ENCODE data around the gene FBXL13.
"Not testable (repeated sequence)": the region's sequence is repeated elsewhere in the genome, so short reads cannot be mapped to it uniquely, and the experiment has no call there.

FBXL13 gene

DNA sequence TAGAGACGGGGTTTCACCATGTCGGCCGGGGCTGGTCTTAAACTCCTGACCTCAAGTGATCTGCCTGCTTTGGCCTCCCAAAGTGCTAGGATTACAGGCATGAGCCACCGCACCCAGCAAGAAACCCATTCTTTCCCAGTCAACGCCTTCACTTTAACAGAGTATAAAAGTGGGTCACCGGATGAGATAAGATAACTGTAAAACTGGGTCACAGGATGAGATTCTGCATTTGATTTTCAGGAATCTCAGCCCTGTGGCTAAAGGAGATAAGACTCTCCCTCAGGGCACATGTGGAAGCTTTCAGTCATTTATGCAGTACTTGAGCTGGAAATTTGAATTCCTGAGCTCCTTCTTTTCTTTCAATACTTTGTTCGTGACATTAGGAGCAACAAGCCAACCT, 91.0 kb downstream of the FBXL13 start:
- no peak for DNase-seq (ENCODE audit: low read depth)

DNA sequence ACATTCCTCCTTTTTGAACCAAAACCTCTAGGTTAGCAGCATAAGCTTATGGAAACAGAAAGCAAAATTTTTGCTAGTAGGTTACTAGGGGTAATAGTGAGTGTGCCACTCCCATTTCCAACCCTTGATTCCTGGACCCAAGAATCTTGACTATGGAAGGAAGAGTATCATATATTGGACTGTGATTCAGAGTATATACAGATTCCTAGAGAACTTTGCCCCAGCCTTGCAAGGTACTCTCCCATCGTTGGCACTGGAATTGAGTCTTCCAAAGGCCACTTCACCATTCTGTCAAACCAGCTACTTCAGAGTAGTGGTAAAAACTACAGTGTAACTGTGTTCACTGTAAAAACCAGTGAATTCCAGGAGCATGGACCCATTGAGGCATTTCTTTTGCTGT, 92.4 kb downstream of the FBXL13 start:
- no peak for DNase-seq (ENCODE audit: low read depth)

GRCh38 chr7:102981451-102981850, 93.1 kb downstream of the FBXL13 start:
- no peak for DNase-seq (ENCODE audit: low read depth)

DNA sequence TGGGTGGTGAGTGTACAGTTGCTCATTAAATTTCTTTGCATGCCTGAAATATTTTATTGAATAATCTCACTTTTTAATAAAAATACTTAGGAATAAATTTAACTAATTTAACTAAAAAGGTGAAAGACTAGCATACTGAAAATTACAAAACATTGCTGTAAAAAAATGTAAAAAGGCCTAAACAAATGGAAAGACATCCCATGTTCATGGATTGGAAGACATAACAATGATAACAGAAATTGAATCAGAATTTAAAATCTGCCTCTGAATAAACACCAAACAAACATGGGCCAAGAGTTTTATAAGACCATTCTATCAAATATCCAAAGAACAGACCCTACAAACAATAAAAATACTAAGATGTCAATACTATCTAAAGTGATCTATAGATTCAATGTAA, 94.9 kb downstream of the FBXL13 start:
- DNase-seq (ENCODE audit: low read depth) = no peak

- no peak for DNase-seq (ENCODE audit: low read depth)
Measured at GRCh38 chr7:102978284-102978683, 96.3 kb downstream of the FBXL13 start.

DNA sequence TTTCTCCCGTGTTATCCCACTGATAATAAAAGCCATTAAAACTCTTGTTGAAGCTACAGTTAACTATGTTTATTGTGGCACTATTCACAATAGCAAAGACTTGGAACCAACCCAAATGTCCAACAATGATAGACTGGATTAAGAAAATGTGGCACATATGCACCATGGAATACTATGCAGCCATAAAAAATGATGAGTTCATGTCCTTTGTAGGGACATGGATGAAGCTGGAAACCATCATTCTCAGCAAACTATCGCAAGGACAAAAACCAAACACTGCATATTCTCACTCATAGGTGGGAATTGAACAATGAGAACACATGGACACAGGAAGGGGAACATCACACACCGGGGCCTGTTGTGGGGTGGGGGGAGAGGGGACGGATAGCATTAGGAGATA, 97.0 kb downstream of the FBXL13 start:
- DNase-seq (ENCODE audit: low read depth) = not testable (repeated sequence)

DNA sequence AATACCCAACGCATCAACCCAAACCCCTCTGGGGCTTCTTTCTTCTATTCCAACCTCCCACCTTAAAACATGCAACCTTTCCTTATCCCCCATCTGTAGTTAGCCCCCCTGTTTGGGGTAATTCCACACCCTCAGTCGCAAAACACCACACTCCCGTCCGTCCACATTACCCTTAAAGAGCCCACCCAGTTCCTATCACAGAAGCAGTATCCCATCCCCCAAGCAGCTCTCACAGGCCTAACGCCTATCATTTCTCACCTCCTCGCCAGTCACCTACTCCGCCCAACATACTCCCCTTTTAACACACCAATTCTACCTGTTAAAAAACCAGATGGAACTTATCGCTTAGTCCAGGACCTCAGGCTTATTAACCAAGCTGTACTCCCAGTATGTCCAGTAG, 98.1 kb downstream of the FBXL13 start:
- DNase-seq (ENCODE audit: low read depth) = no peak

- DNase-seq (ENCODE audit: low read depth) = no peak
Measured at GRCh38 chr7:102975854-102976253, 98.7 kb downstream of the FBXL13 start.

GRCh38 chr7:102974366-102975236, 100.0 kb downstream of the FBXL13 start:
- no peak for DNase-seq (ENCODE audit: low read depth)

DNA sequence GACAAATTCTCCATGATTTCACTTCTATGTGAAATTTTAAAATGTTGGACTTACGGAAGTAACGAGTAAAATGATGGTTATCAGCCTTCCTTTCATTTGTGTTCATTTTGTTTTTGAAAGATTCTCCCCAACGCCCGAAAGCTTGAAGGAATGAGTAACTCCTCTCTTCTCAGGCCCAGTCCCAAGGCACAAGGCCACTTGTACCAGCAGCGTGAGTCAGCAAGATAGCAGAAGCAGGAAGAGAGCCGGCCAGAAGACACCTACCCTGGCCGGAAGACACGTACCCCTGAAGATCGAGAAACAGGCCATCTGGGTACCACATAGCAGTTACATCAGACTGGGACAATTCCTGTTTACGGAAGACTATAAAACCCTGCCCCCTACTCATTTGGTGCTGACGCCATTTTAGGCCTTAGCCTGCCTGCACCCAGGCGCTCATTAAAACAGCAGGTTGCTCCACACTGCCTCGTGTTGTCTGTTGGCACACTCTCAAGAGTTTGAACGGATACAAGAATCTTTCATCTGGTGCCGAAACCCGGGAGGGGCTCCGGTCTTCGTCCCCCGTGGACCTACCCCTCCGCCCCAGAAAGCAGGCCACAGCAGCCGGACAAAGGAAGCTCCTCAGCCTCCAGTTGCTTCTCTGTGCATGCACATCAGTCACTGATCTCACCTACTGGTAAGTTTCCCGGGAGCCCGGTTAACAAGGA, 101.3 kb downstream of the FBXL13 start:
- DNase-seq (ENCODE audit: low read depth) = no peak

GRCh38 chr7:102967798-102968197, 106.8 kb downstream of the FBXL13 start:
- no peak for DNase-seq (ENCODE audit: low read depth)

DNA sequence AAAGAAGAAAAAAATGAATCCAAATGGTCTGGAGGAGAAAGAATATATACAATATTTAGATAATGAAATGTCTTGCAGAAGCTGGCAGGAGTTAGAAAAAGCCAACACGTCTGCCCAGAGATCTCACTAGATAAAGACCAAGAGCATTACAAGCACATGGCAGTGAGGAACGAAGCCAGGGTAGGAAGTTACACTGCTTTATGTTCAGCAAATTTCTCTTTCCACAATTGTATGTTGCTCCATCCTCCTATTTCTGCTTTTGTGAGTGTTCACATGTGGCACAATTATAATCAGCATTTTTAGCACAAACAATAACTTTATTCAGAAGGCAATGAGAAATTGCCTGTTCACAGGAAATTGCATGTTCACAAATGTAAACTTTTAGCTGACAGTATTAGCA, 108.1 kb downstream of the FBXL13 start:
- DNase-seq (ENCODE audit: low read depth) = no peak

DNA sequence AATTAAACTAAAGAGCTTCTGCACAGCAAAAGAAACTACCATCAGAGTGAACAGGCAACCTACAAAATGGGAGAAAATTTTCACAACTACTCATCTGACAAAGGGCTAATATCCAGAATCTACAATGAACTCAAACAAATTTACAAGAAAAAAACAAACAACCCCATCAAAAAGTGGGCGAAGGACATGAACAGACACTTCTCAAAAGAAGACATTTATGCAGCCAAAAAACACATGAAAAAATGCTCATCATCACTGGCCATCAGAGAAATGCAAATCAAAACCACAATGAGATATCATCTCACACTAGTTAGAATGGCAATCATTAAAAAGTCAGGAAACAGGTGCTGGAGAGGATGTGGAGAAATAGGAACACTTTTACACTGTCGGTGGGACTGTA, 112.6 kb downstream of the FBXL13 start:
- not testable (repeated sequence) for DNase-seq (ENCODE audit: low read depth)

GRCh38 chr7:102958004-102958403, 116.6 kb downstream of the FBXL13 start:
- DNase-seq (ENCODE audit: low read depth) = not testable (repeated sequence)

GRCh38 chr7:102954359-102954758, 120.2 kb downstream of the FBXL13 start:
- not testable (repeated sequence) for DNase-seq (ENCODE audit: low read depth)

DNA sequence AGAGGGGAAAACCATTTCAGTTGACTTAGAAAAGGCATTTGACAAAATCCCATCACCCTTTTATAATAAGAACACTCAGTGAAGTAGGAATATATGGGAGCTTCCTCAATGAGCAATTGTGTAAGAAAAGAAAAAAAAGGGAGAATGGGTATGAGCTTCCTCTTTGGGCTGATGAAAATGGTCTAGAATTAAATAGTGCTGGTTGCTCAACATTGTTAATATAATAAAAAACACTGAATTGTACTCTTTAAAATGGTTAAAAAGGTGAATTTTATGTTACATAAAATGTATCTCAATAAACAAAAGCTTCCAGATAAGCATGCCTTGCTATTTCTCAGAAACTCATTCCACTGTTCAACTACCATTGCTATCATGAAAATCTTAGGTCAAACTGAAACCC, 121.2 kb downstream of the FBXL13 start:
- DNase-seq (ENCODE audit: low read depth) = no peak

DNA sequence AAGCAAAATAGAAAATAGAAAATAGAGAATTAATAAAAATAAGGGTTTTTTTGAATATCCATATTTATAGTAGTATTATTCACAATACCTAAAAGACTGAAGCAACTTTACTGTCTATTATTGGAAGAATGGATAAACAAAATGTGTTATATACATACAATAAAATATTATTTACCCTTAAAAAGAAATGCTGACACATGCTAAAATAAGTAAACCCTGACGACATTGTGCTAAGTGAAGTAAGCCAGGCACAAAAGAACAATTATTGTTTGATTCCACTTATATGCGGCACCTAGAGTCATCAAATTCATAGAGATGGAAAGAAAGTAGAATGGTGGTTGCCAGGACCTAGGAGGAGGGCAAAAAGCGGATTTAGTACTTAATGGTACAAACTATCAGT, 122.8 kb downstream of the FBXL13 start:
- no peak for DNase-seq (ENCODE audit: low read depth)

DNA sequence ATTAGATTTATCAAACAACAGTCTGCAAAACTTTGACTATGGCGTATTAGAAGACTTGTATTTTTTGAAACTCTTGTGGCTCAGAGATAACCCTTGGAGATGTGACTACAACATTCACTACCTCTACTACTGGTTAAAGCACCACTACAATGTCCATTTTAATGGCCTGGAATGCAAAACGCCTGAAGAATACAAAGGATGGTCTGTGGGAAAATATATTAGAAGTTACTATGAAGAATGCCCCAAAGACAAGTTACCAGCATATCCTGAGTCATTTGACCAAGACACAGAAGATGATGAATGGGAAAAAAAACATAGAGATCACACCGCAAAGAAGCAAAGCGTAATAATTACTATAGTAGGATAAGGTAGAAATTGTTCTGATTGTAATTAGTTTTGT, 130.4 kb downstream of the FBXL13 start:
- no peak for DNase-seq (ENCODE audit: low read depth)

DNA sequence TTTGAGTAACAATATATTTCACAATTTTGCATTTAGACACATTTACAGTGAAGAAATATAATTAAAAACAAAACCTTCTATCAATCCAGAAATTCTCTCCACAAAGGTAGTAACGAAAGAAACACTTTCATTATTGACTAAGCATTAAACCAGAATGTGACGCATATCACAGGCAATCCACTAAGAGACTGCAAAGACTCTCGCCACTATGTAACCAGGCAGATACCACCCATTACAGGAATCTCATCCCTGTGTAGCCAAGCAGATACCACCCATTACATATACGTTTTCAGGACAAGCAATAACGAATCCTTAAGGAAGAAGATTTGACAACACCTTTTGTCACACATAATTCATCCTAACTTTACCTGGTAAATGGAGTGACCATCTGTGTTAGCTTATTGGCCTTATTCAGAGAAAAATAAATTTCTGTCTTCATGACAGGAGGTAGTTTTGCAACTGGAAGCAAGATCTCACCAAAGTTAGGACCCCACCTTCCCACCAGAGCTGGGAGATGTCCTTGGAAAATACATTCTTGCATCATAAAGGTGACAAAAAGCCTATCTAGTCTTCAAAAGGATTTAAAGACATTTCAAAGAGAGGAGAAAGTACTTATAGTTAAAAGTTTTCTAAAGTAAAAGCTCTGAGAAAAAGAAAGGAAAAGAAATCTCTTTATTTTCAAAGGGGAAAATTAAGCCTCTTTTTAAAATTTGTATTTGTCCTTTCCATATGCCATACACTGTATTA, 131.0 kb downstream of the FBXL13 start:
- no peak for DNase-seq (ENCODE audit: low read depth)

- no peak for DNase-seq (ENCODE audit: low read depth)
Measured at GRCh38 chr7:102942868-102943267, 131.7 kb downstream of the FBXL13 start.

- DNase-seq (ENCODE audit: low read depth) = no peak
Measured at GRCh38 chr7:102942181-102942866, 132.3 kb downstream of the FBXL13 start.

GRCh38 chr7:102938679-102939078, 135.9 kb downstream of the FBXL13 start:
- DNase-seq (ENCODE audit: low read depth) = no peak
